CD14-positive monocyte (primary cell): Measurements from ENCODE around the gene CNOT3. TPM values are rescaled to one million over a fixed set of nuclear protein-coding genes. Genes with fewer than 3 reads are reported as not detected.
A peak's percentile ranks its signal among the peaks of the same experiment; 100 is the strongest.

Experiments used
- DNase-seq, 3 donors: peaks; one replicate each; pipeline ENCODE4 v3.0.0-alpha.2; 2011 to 2022
- H2AFZ ChIP-seq: 2 replicates; pipeline ENCODE4 v1.6.0; 2012; ENCODE audit warnings: mild to moderate bottlenecking, low read depth, low read length, inconsistent platforms; ENCODE audit not compliant: insufficient read depth, poor library complexity, severe bottlenecking
- H3K27ac ChIP-seq, 2 donors: 1 replicate in 1 of 2; 2 replicates in 1 of 2; pipeline ENCODE4 v1.5.1; 2012 to 2013; ENCODE audit warnings: low read length in 2 of 2, control low read depth in 1 of 2, inconsistent platforms in 1 of 2, low read depth in 1 of 2, mild to moderate bottlenecking in 1 of 2
- H3K27me3 ChIP-seq, 2 donors: one replicate each; pipeline versions ENCODE4 v1.6.0 to v1.6.1; 2011 to 2013; ENCODE audit warnings: low read length in 2 of 2; ENCODE audit not compliant: control insufficient read depth in 2 of 2, insufficient read depth in 2 of 2
- H3K36me3 ChIP-seq, 2 donors: replicated peaks in 1 of 2; 1 replicate in 1 of 2; 2 replicates in 1 of 2; pipeline versions ENCODE4 v1.5.1 to v1.6.1; 2012 to 2013; ENCODE audit warnings: low read length in 2 of 2, control low read depth in 1 of 2, inconsistent platforms in 1 of 2, mild to moderate bottlenecking in 1 of 2; ENCODE audit not compliant: insufficient read depth in 2 of 2, control insufficient read depth in 1 of 2
- H3K4me1 ChIP-seq, 2 donors: 1 replicate in 1 of 2; 2 replicates in 1 of 2; pipeline versions ENCODE4 v1.5.1 to v1.6.1; 2012 to 2013; ENCODE audit warnings: low read length in 2 of 2, control low read depth in 1 of 2, inconsistent platforms in 1 of 2, mild to moderate bottlenecking in 1 of 2, moderate library complexity in 1 of 2; ENCODE audit not compliant: insufficient read depth in 2 of 2, control insufficient read depth in 1 of 2
- H3K4me2 ChIP-seq: replicated peaks from 2 replicates; pipeline ENCODE3; 2012; ENCODE audit warnings: low read length, moderate library complexity, mild to moderate bottlenecking; ENCODE audit not compliant: poor library complexity, severe bottlenecking; ENCODE audit errors: extremely low read depth
- H3K4me3 ChIP-seq, 3 experiments: fragments of 200-600 bp in 1 of 3; sonication (generic) in 1 of 3; replicated peaks in 1 of 3; 1 replicate in 2 of 3; 2 replicates in 1 of 3; pipeline ENCODE4 v1.5.1; 2011 to 2013; ENCODE audit warnings: low read length in 3 of 3, mild to moderate bottlenecking in 3 of 3, control low read depth in 2 of 3, low read depth in 2 of 3, inconsistent platforms in 1 of 3, moderate library complexity in 1 of 3
- H3K79me2 ChIP-seq: 2 replicates; pipeline ENCODE4 v1.6.0; 2012; ENCODE audit warnings: mild to moderate bottlenecking, control low read depth, inconsistent platforms, low read length, moderate library complexity; ENCODE audit not compliant: insufficient read depth
- H3K9ac ChIP-seq: 2 replicates; pipeline ENCODE4 v1.6.0; 2017; ENCODE audit warnings: low read length, mild to moderate bottlenecking; ENCODE audit not compliant: insufficient read depth, poor library complexity, severe bottlenecking
- H3K9me3 ChIP-seq, 2 donors: replicated peaks in 1 of 2; 1 replicate in 1 of 2; 2 replicates in 1 of 2; pipeline versions ENCODE4 v1.5.1 to v1.6.1; 2012 to 2013; ENCODE audit warnings: low read length in 2 of 2, control low read depth in 1 of 2; ENCODE audit not compliant: control insufficient read depth in 1 of 2, insufficient read depth in 1 of 2
- H4K20me1 ChIP-seq: 2 replicates; pipeline ENCODE4 v1.6.0; 2012; ENCODE audit warnings: mild to moderate bottlenecking, low read length, control low read depth, moderate library complexity; ENCODE audit not compliant: insufficient read depth
- H3K27ac Mint-ChIP-seq, 7 donors: one replicate each; pipeline ENCODE4 v1.8.0; 2020; ENCODE audit warnings: mild to moderate bottlenecking in 7 of 7, mixed read lengths in 7 of 7, moderate library complexity in 6 of 7, inconsistent platforms in 2 of 7
- H3K27me3 Mint-ChIP-seq, 3 donors: one replicate each; pipeline ENCODE4 v1.8.0; 2021 to 2022; ENCODE audit warnings: low read depth in 3 of 3, mild to moderate bottlenecking in 3 of 3, mixed read lengths in 3 of 3, moderate library complexity in 3 of 3, inconsistent platforms in 1 of 3
- H3K36me3 Mint-ChIP-seq, 2 donors: one replicate each; pipeline ENCODE4 v1.8.0; 2020; ENCODE audit warnings: mixed read lengths in 2 of 2, inconsistent platforms in 1 of 2, mild to moderate bottlenecking in 1 of 2
- H3K4me1 Mint-ChIP-seq: one replicate; pipeline ENCODE4 v1.8.0; 2020; ENCODE audit warnings: mild to moderate bottlenecking, mixed read lengths
- H3K4me3 Mint-ChIP-seq, 2 donors: one replicate each; pipeline ENCODE4 v1.8.0; 2020; ENCODE audit warnings: mild to moderate bottlenecking in 2 of 2, mixed read lengths in 2 of 2, moderate library complexity in 1 of 2
- H3K9me3 Mint-ChIP-seq, 7 donors: one replicate each; pipeline ENCODE4 v1.8.0; 2020 to 2022; ENCODE audit warnings: mixed read lengths in 7 of 7, mild to moderate bottlenecking in 6 of 7, moderate library complexity in 6 of 7, inconsistent platforms in 2 of 7
- WGBS: methylation state at CpG from one replicate; pipeline ENCODE4 v1.1.5; 2013; ENCODE audit warnings: missing lambda C conversion rate; ENCODE audit not compliant: insufficient coverage; 5-methylcytosine and 5-hydroxymethylcytosine counted together
- intact Hi-C, 2 donors: fragments of 100-400 bp; cut with micrococcal nuclease; formaldehyde crosslinking; loops; one replicate each; pipeline versions ENCODE4 v1.15.0 to v1.15.1; 2023
- polyA plus RNA-seq, 3 donors: library from polyadenylated mRNA; depleted of rRNA in 1 of 3; unstranded in 2 of 3; stranded (reverse) in 1 of 3; fragments of 300-500 nt in 2 of 3; fragments of >200 nt in 1 of 3; fragmentation: Illumina TruSeq in 2 of 3; gene quantifications; 1 replicate in 2 of 3; 2 replicates in 1 of 3; pipeline ENCODE4 v1.2.3, GENCODE V29; 2012 to 2021
- TF ChIP-seq, protein P1 (sequence below): fragments of 200-600 bp; IDR thresholded peaks from one replicate; pipeline ENCODE4 v1.8.0; 2022; ENCODE audit warnings: antibody characterized with exemption, mild to moderate bottlenecking

Gene CNOT3
- polyA plus RNA-seq, 3 donors = 3.0 to 22.5 (median 4.2) TPM

DNA sequence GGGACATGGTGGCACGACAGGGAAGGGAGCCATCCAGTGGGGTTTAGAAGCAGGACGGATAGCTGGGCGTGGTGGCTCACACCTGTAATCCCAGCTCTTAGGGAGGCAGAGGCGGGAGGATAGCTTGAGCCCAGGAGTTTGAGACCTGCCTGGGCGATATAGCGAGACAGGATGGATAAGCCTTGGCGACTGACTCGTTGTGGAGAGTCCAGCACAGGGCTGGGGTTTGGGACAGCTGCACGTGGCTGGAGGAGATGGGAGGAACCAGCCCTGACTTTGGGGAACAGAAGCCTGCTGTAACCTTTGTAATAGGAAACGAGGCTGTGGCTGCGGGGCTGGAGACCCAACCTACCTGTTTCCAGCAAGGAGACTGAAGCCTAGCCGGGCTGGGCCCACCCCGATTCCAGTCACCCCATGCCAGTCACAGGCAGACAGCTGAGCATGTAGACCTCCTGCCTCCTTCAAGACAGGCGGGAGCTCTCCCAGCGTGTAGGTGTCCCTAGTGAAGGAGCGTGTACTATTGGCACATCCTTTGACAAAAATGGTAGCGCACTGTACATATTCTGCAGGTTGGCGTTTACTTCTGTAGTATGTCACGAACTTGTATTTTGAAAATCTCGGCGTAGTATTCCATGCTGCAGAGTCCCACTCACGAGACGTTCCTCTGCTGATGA lies 13.9 kb downstream of the CNOT3 start:
- TF ChIP-seq, protein P1, sequence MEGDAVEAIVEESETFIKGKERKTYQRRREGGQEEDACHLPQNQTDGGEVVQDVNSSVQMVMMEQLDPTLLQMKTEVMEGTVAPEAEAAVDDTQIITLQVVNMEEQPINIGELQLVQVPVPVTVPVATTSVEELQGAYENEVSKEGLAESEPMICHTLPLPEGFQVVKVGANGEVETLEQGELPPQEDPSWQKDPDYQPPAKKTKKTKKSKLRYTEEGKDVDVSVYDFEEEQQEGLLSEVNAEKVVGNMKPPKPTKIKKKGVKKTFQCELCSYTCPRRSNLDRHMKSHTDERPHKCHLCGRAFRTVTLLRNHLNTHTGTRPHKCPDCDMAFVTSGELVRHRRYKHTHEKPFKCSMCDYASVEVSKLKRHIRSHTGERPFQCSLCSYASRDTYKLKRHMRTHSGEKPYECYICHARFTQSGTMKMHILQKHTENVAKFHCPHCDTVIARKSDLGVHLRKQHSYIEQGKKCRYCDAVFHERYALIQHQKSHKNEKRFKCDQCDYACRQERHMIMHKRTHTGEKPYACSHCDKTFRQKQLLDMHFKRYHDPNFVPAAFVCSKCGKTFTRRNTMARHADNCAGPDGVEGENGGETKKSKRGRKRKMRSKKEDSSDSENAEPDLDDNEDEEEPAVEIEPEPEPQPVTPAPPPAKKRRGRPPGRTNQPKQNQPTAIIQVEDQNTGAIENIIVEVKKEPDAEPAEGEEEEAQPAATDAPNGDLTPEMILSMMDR = no peak
- Mint-ChIP-seq H3K27me3 (peaks cover 0 to 2% (median 0%) of the 10 kb centered on the region in 3 donors), H3K4me3 (no peak overlapping the region), H3K9me3 (no peaks in the 10 kb centered on the region), H3K27ac (peak overlapping the region in 4 of 7 donors; percentile 11 to 64 (median 23)), H3K36me3 (peaks cover 81 to 94% of the 10 kb centered on the region in 2 donors), H3K4me1 (no peaks in the 10 kb centered on the region)
- 91% methylated on average over 23 of the region's 23 CpGs for WGBS
- peaks cover 82% of the 10 kb centered on the region for H4K20me1 ChIP-seq
- no peaks in the 10 kb centered on the region for H3K9me3 ChIP-seq
- H3K4me1 ChIP-seq = no peaks in the 10 kb centered on the region
- peaks cover 8% of the 10 kb centered on the region for H3K79me2 ChIP-seq
- H2AFZ ChIP-seq = no peak overlapping the region
- no peak overlapping the region for H3K27ac ChIP-seq
- H3K27me3 ChIP-seq = no peaks in the 10 kb centered on the region
- H3K36me3 ChIP-seq = peaks cover 92 to 99% of the 10 kb centered on the region in 2 donors
- H3K9ac ChIP-seq = no peak overlapping the region
- no peak for DNase-seq
- no peak overlapping the region for H3K4me3 ChIP-seq
- no peak overlapping the region for H3K4me2 ChIP-seq
- intact Hi-C loops = no loop called here

DNA sequence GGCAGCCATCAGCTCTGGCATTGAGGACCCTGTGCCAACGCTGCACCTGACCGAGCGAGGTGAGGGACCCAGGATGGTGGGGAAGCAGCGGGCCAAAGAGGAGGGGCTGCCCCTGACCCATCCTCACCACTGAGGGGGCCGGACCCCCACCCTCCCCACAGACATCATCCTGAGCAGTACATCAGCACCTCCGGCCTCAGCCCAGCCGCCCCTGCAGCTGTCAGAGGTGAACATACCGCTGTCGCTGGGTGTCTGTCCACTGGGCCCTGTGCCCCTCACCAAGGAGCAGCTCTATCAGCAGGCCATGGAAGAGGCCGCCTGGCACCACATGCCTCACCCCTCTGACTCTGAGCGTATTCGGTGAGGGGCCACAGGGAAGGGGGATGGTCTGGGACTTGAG lies 14.7 kb downstream of the CNOT3 start:
- H4K20me1 ChIP-seq = peaks cover 82% of the 10 kb centered on the region
- H3K4me3 ChIP-seq = no peak overlapping the region
- H3K4me1 ChIP-seq = no peaks in the 10 kb centered on the region
- WGBS = 98% methylated on average over 8 of the region's 12 CpGs
- no peak overlapping the region for H3K9ac ChIP-seq
- H3K36me3 Mint-ChIP-seq = peaks cover 79 to 94% of the 10 kb centered on the region in 2 donors
- no peak overlapping the region for H2AFZ ChIP-seq
- TF ChIP-seq, protein P1 = no peak
- no peaks in the 10 kb centered on the region for H3K9me3 ChIP-seq
- intact Hi-C loops = no loop called here
- no peak overlapping the region for H3K4me2 ChIP-seq
- H3K27ac Mint-ChIP-seq = peak overlapping the region in 1 of 7 donors; percentile 23
- no peak for DNase-seq
- H3K4me3 Mint-ChIP-seq = no peak overlapping the region
- no peak overlapping the region for H3K27ac ChIP-seq
- no peaks in the 10 kb centered on the region for H3K9me3 Mint-ChIP-seq
- peaks cover 5% of the 10 kb centered on the region for H3K4me1 Mint-ChIP-seq
- peaks cover 16% of the 10 kb centered on the region for H3K79me2 ChIP-seq
- H3K36me3 ChIP-seq = peaks cover 92 to 99% of the 10 kb centered on the region in 2 donors
- peaks cover 0 to 2% (median 0%) of the 10 kb centered on the region in 3 donors for H3K27me3 Mint-ChIP-seq
- no peaks in the 10 kb centered on the region for H3K27me3 ChIP-seq
